ENCODE results near the gene HLA-DOA.

DNA sequence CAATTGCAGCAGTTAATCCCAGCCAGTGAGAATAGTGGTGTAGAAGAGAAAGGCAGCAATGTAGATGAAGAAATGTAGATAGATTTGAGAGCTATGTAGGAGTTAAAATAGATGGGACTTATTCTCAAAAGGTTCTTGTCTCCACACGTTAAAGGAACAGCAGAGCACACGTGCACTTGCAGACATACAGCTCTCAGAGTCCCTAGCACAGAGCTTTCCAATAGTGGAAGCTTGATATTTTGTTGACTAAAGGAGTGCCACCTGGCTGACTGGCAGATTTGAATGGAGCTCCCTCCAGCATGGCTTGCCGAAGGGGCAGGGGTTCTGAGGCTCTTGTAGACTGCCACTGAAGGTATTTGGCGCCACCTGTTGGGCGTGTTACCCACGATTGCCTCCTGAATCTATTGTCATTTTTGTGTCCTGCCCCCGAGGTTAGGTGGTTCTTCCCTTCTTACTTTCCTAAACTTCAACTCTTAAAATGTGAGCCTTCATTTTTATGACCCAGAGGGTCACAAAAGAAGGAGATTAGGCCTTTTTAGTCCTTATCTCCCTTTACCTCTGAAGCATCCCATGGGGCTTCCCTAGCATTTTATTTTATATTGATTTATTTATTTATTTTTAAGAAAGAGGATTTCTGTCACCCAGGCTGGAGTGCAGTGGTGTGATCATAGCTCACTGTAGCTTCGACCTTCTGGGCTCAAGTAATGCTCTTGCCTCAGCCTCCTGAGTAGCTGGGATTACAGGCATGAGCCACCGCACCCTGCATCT is 24.6 kb downstream of the HLA-DOA start:
- TF ChIP-seq, protein P1, sequence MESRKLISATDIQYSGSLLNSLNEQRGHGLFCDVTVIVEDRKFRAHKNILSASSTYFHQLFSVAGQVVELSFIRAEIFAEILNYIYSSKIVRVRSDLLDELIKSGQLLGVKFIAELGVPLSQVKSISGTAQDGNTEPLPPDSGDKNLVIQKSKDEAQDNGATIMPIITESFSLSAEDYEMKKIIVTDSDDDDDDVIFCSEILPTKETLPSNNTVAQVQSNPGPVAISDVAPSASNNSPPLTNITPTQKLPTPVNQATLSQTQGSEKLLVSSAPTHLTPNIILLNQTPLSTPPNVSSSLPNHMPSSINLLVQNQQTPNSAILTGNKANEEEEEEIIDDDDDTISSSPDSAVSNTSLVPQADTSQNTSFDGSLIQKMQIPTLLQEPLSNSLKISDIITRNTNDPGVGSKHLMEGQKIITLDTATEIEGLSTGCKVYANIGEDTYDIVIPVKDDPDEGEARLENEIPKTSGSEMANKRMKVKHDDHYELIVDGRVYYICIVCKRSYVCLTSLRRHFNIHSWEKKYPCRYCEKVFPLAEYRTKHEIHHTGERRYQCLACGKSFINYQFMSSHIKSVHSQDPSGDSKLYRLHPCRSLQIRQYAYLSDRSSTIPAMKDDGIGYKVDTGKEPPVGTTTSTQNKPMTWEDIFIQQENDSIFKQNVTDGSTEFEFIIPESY (IDR thresholded peaks at IDR 0.05), result no peak
- TF ChIP-seq, protein P2, sequence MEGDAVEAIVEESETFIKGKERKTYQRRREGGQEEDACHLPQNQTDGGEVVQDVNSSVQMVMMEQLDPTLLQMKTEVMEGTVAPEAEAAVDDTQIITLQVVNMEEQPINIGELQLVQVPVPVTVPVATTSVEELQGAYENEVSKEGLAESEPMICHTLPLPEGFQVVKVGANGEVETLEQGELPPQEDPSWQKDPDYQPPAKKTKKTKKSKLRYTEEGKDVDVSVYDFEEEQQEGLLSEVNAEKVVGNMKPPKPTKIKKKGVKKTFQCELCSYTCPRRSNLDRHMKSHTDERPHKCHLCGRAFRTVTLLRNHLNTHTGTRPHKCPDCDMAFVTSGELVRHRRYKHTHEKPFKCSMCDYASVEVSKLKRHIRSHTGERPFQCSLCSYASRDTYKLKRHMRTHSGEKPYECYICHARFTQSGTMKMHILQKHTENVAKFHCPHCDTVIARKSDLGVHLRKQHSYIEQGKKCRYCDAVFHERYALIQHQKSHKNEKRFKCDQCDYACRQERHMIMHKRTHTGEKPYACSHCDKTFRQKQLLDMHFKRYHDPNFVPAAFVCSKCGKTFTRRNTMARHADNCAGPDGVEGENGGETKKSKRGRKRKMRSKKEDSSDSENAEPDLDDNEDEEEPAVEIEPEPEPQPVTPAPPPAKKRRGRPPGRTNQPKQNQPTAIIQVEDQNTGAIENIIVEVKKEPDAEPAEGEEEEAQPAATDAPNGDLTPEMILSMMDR (IDR thresholded peaks at IDR 0.05; ENCODE audit: low read depth, low read length, missing input control), result peak; percentile 85
- no peak for TF ChIP-seq FOXA1 (IDR thresholded peaks at IDR 0.05)
- peak; percentile 96 for TF ChIP-seq RAD21 (IDR thresholded peaks at IDR 0.05)
- TF ChIP-seq YY1 (IDR thresholded peaks at IDR 0.05), result no peak
- peak; percentile 9 to 35 for TF ChIP-seq RXRA (IDR thresholded peaks at IDR 0.05)
- TF ChIP-seq, protein P3, sequence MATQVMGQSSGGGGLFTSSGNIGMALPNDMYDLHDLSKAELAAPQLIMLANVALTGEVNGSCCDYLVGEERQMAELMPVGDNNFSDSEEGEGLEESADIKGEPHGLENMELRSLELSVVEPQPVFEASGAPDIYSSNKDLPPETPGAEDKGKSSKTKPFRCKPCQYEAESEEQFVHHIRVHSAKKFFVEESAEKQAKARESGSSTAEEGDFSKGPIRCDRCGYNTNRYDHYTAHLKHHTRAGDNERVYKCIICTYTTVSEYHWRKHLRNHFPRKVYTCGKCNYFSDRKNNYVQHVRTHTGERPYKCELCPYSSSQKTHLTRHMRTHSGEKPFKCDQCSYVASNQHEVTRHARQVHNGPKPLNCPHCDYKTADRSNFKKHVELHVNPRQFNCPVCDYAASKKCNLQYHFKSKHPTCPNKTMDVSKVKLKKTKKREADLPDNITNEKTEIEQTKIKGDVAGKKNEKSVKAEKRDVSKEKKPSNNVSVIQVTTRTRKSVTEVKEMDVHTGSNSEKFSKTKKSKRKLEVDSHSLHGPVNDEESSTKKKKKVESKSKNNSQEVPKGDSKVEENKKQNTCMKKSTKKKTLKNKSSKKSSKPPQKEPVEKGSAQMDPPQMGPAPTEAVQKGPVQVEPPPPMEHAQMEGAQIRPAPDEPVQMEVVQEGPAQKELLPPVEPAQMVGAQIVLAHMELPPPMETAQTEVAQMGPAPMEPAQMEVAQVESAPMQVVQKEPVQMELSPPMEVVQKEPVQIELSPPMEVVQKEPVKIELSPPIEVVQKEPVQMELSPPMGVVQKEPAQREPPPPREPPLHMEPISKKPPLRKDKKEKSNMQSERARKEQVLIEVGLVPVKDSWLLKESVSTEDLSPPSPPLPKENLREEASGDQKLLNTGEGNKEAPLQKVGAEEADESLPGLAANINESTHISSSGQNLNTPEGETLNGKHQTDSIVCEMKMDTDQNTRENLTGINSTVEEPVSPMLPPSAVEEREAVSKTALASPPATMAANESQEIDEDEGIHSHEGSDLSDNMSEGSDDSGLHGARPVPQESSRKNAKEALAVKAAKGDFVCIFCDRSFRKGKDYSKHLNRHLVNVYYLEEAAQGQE (IDR thresholded peaks at IDR 0.05), result no peak
- TF ChIP-seq GABPA (IDR thresholded peaks at IDR 0.05 in 1 of 2, conservative IDR thresholded peaks at IDR 0.05 in 1 of 2), result no peak
- no peak for TF ChIP-seq EGR1 (IDR thresholded peaks at IDR 0.05; ENCODE audit: low read depth in 2 of 2)
- no peak for TF ChIP-seq TAF1 (conservative IDR thresholded peaks at IDR 0.05)
- TF ChIP-seq, protein P4, sequence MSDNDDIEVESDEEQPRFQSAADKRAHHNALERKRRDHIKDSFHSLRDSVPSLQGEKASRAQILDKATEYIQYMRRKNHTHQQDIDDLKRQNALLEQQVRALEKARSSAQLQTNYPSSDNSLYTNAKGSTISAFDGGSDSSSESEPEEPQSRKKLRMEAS (IDR thresholded peaks at IDR 0.05), result peak; percentile 19

Data from liver (tissue), 3 donors.